ENCODE data around the gene RCVRN. TPM values are rescaled to one million over a fixed set of nuclear protein-coding genes. Genes with fewer than 3 reads are reported as not detected.
"Not testable (repeated sequence)": the region's sequence is repeated elsewhere in the genome, so short reads cannot be mapped to it uniquely, and the experiment has no call there.

The RCVRN gene
- total RNA-seq, 3 donors from 2014 or later (not counting 1 experiment from before 2014, with no cell fraction given): 0.86 to 2.0 (median 1.7) TPM

GRCh38 chr17:9922012-9922848 lies 17.2 kb upstream of the RCVRN start:
- Mint-ChIP-seq H3K4me3 (no peak overlapping the region), H3K4me1 (peaks cover 6 to 12% of the 10 kb centered on the region in 2 donors), H3K27ac (no peak overlapping the region), H3K27me3 (ENCODE audit: low read depth in 2 of 2) (no peaks in the 10 kb centered on the region), H3K36me3 (peaks cover 17% of the 10 kb centered on the region), H3K9me3 (no peaks in the 10 kb centered on the region)
- Histone ChIP-seq H3K27me3 (ENCODE audit: control insufficient read depth, insufficient read depth, low read length) (no peaks in the 10 kb centered on the region), H3K36me3 (ENCODE audit: control insufficient read depth, insufficient read depth, low read length) (peaks cover 50% of the 10 kb centered on the region), H3K9me3 (ENCODE audit: control insufficient read depth, insufficient read depth, low read length) (no peaks in the 10 kb centered on the region), H3K4me3 (ENCODE audit: low read length) (no peak overlapping the region), H3K4me1 (ENCODE audit: control insufficient read depth, insufficient read depth, low read length) (peaks cover 3% of the 10 kb centered on the region), H3K27ac (ENCODE audit: low read length) (no peak overlapping the region)
- DNase-seq (no peak), ATAC-seq (no peak)
- intact Hi-C loops (cut with micrococcal nuclease): loop anchor here (10.0 kb wide), 2 partner anchors 373 to 923 kb away; no protein-coding TSS in a partner anchor
- TF ChIP-seq CTCF (IDR thresholded peaks at IDR 0.05): no peak
- 97% methylated on average over 11 of the region's 14 CpGs for WGBS (ENCODE audit: insufficient coverage)

GRCh38 chr17:9921216-9921615 lies 16.1 kb upstream of the RCVRN start:
- intact Hi-C loops (cut with micrococcal nuclease): loop anchor here (10.0 kb wide), 2 partner anchors 374 to 924 kb away; no protein-coding TSS in a partner anchor
- not testable (repeated sequence) for H3K9me3 Mint-ChIP-seq; H3K27ac ChIP-seq (ENCODE audit: low read length); H3K27me3 Mint-ChIP-seq (ENCODE audit: low read depth in 2 of 2); DNase-seq; H3K4me3 ChIP-seq (ENCODE audit: low read length); H3K27ac Mint-ChIP-seq; H3K9me3 ChIP-seq (ENCODE audit: control insufficient read depth, insufficient read depth, low read length); ATAC-seq; H3K4me3 Mint-ChIP-seq; H3K27me3 ChIP-seq (ENCODE audit: control insufficient read depth, insufficient read depth, low read length); H3K4me1 ChIP-seq (ENCODE audit: control insufficient read depth, insufficient read depth, low read length)
- H3K36me3 ChIP-seq (ENCODE audit: control insufficient read depth, insufficient read depth, low read length): peaks cover 55% of the 10 kb centered on the region
- Mint-ChIP-seq H3K36me3 (peaks cover 17% of the 10 kb centered on the region), H3K4me1 (peaks cover 6 to 12% of the 10 kb centered on the region in 2 donors)
- WGBS (ENCODE audit: insufficient coverage): 90% methylated on average over 13 of the region's 13 CpGs

GRCh38 chr17:9918804-9919352 lies 13.8 kb upstream of the RCVRN start:
- WGBS (ENCODE audit: insufficient coverage): 93% methylated on average over 5 of the region's 5 CpGs
- H3K36me3 Mint-ChIP-seq: peaks cover 33% of the 10 kb centered on the region
- H3K27ac ChIP-seq (ENCODE audit: low read length): no peak overlapping the region
- H3K27ac Mint-ChIP-seq: peak overlapping the region in 1 of 2 donors; percentile 9
- H3K4me1 ChIP-seq (ENCODE audit: control insufficient read depth, insufficient read depth, low read length): no peaks in the 10 kb centered on the region
- intact Hi-C loops (cut with micrococcal nuclease): no loop called here
- DNase-seq: no peak
- H3K9me3 Mint-ChIP-seq: no peaks in the 10 kb centered on the region
- no peaks in the 10 kb centered on the region for H3K27me3 ChIP-seq (ENCODE audit: control insufficient read depth, insufficient read depth, low read length)
- no peak overlapping the region for H3K4me3 ChIP-seq (ENCODE audit: low read length)
- H3K9me3 ChIP-seq (ENCODE audit: control insufficient read depth, insufficient read depth, low read length): no peaks in the 10 kb centered on the region
- H3K4me1 Mint-ChIP-seq: no peaks in the 10 kb centered on the region
- no peak for TF ChIP-seq CTCF (IDR thresholded peaks at IDR 0.05)
- H3K4me3 Mint-ChIP-seq: peak overlapping the region; percentile 29
- peaks cover 55% of the 10 kb centered on the region for H3K36me3 ChIP-seq (ENCODE audit: control insufficient read depth, insufficient read depth, low read length)
- ATAC-seq: no peak
- H3K27me3 Mint-ChIP-seq (ENCODE audit: low read depth in 2 of 2): no peaks in the 10 kb centered on the region

- H3K4me1 ChIP-seq (ENCODE audit: control insufficient read depth, insufficient read depth, low read length): no peaks in the 10 kb centered on the region
- peaks cover 58% of the 10 kb centered on the region for H3K36me3 ChIP-seq (ENCODE audit: control insufficient read depth, insufficient read depth, low read length)
- DNase-seq (no peak), ATAC-seq (no peak)
- no peaks in the 10 kb centered on the region for H3K4me1 Mint-ChIP-seq
- peaks cover 33% of the 10 kb centered on the region for H3K36me3 Mint-ChIP-seq
- no peaks in the 10 kb centered on the region for H3K9me3 Mint-ChIP-seq
- no peaks in the 10 kb centered on the region for H3K9me3 ChIP-seq (ENCODE audit: control insufficient read depth, insufficient read depth, low read length)
- no peak overlapping the region for H3K27ac Mint-ChIP-seq
- H3K27me3 Mint-ChIP-seq (ENCODE audit: low read depth in 2 of 2): no peaks in the 10 kb centered on the region
- peak overlapping the region; percentile 29 for H3K4me3 Mint-ChIP-seq
- H3K27me3 ChIP-seq (ENCODE audit: control insufficient read depth, insufficient read depth, low read length): no peaks in the 10 kb centered on the region
- H3K4me3 ChIP-seq (ENCODE audit: low read length): no peak overlapping the region
- 95% methylated on average over 8 of the region's 8 CpGs for WGBS (ENCODE audit: insufficient coverage)
- intact Hi-C loops (cut with micrococcal nuclease): no loop called here
- no peak for TF ChIP-seq CTCF (IDR thresholded peaks at IDR 0.05)
- no peak overlapping the region for H3K27ac ChIP-seq (ENCODE audit: low read length)
These were observed 13.3 kb upstream of the RCVRN start for GRCh38 chr17:9918352-9918751.
